Measurements from ENCODE around the gene CHCHD5. TPM values are rescaled to one million over a fixed set of nuclear protein-coding genes. Genes with fewer than 3 reads are reported as not detected.

CHCHD5 gene
- total RNA-seq, 6 donors from 2014 or later, result 13.6 to 44.9 (median 25.4) TPM

DNA sequence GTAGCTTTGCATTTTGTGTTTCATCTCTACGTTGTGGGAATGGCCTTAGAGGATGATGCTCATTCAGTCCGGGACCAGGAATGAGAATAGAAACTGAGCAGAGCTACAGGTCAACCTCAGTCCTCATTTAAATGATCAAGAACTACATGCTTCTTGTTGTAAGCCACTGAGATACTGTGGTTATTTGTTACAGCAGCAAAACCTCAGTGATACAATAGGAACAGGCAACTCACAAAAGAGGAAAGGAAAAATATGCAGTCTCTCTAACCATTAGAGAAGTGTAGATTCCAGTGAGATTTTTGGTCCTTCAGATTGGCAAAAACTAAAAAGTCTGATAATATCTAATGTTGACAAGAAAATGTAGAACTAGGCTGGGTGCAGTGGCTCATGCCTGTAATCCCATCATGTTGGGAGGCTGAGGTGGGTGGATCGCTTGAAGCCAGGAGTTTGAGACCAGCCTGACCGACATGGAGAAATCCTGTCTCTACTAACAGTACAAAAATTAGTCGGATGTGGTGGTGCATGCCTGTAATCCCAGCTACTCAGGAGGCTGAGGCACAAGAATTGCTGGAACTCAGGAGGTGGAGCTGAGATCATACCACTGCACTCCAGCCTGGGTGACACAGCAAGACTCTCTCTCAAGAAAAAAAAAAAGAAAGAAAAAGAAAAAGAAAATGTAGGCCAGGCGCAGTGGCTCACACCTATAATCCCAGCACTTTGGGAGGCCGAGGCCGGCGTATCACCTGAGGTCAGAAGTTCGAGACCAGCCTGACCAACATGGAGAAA lies 13.3 kb downstream of the CHCHD5 start:
- Histone ChIP-seq H3K9me3 (no peaks in the 10 kb centered on the region), H3K27ac (no peak overlapping the region), H3K27me3 (no peaks in the 10 kb centered on the region), H3K4me3 (no peak overlapping the region), H3K4me1 (peaks cover 9 to 11% (median 10%) of the 10 kb centered on the region in 4 donors), H3K36me3 (no peaks in the 10 kb centered on the region)
- TF ChIP-seq POLR2AphosphoS5 (IDR thresholded peaks at IDR 0.05) (no peak), POLR2A (IDR thresholded peaks at IDR 0.05) (no peak), EP300 (IDR thresholded peaks at IDR 0.05) (no peak)
- TF ChIP-seq, protein P1, sequence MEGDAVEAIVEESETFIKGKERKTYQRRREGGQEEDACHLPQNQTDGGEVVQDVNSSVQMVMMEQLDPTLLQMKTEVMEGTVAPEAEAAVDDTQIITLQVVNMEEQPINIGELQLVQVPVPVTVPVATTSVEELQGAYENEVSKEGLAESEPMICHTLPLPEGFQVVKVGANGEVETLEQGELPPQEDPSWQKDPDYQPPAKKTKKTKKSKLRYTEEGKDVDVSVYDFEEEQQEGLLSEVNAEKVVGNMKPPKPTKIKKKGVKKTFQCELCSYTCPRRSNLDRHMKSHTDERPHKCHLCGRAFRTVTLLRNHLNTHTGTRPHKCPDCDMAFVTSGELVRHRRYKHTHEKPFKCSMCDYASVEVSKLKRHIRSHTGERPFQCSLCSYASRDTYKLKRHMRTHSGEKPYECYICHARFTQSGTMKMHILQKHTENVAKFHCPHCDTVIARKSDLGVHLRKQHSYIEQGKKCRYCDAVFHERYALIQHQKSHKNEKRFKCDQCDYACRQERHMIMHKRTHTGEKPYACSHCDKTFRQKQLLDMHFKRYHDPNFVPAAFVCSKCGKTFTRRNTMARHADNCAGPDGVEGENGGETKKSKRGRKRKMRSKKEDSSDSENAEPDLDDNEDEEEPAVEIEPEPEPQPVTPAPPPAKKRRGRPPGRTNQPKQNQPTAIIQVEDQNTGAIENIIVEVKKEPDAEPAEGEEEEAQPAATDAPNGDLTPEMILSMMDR (IDR thresholded peaks at IDR 0.05), result no peak
- 91 to 95% methylated on average over 10 of the region's 10 CpGs for WGBS, 2 donors
- ATAC-seq (ENCODE audit: low FRiP score in 2 of 2) (no peak), DNase-seq (no peak)

DNA sequence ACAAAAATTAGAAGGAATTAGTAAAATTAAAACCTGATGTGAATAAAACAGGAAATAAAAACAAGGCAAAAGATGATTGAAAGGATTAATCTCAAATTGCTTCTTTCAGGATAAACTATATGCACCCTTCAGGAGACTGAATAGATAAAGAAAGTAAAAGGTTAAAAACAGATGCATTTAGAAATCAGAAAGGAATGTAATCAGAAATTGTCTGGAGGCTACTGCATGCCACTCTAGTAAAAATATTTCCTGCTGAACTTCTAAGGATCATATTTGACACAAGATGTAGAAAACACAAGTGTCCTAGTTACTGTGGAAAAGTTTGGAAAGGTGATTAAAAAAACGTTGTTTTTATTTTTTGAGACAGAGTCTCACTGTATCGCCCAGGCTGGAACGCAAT lies 16.2 kb downstream of the CHCHD5 start:
- Histone ChIP-seq H3K36me3 (no peaks in the 10 kb centered on the region), H3K27me3 (no peaks in the 10 kb centered on the region), H3K4me3 (no peak overlapping the region), H3K4me1 (peaks cover 9 to 11% (median 10%) of the 10 kb centered on the region in 4 donors), H3K9me3 (no peaks in the 10 kb centered on the region), H3K27ac (no peak overlapping the region)
- ATAC-seq (ENCODE audit: low FRiP score in 2 of 2) (no peak), DNase-seq (no peak)
- WGBS, 2 donors, result 77 to 82% methylated on average over 3 of the region's 3 CpGs
- TF ChIP-seq EP300 (IDR thresholded peaks at IDR 0.05) (no peak), POLR2AphosphoS5 (IDR thresholded peaks at IDR 0.05) (no peak), POLR2A (IDR thresholded peaks at IDR 0.05) (no peak)
- TF ChIP-seq, protein P1 (IDR thresholded peaks at IDR 0.05), result no peak

DNA sequence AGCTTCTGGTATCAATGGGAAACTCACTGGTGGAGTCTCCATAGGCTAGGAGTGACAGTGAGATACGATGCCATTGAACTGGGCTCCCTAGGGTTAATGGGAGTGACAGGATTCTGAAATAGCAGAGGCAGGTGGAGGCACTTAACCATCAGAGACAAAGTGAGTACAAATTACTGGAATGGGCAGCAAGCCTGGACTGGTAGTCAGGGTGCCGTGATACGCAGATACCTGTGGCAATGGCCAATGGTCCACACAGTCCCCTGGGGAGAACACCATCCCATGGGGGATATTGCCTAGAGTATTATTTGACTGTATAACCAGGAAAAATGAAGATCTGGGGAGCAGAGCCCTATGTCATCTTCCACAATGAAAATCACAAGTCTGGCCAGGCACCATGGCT lies 17.3 kb downstream of the CHCHD5 start:
- H3K4me3 ChIP-seq, result no peak overlapping the region
- no peaks in the 10 kb centered on the region for H3K36me3 ChIP-seq
- ATAC-seq (ENCODE audit: low FRiP score in 2 of 2), result no peak
- 92% methylated on average over 3 of the region's 3 CpGs for WGBS, 2 donors
- H3K27ac ChIP-seq, result no peak overlapping the region
- TF ChIP-seq POLR2A (IDR thresholded peaks at IDR 0.05) (no peak), POLR2AphosphoS5 (IDR thresholded peaks at IDR 0.05) (no peak), EP300 (IDR thresholded peaks at IDR 0.05) (no peak)
- TF ChIP-seq, protein P1 (IDR thresholded peaks at IDR 0.05), result no peak
- no peak for DNase-seq
- H3K9me3 ChIP-seq, result no peaks in the 10 kb centered on the region
- H3K4me1 ChIP-seq, result peaks cover 9 to 11% (median 10%) of the 10 kb centered on the region in 4 donors
- H3K27me3 ChIP-seq, result no peaks in the 10 kb centered on the region

DNA sequence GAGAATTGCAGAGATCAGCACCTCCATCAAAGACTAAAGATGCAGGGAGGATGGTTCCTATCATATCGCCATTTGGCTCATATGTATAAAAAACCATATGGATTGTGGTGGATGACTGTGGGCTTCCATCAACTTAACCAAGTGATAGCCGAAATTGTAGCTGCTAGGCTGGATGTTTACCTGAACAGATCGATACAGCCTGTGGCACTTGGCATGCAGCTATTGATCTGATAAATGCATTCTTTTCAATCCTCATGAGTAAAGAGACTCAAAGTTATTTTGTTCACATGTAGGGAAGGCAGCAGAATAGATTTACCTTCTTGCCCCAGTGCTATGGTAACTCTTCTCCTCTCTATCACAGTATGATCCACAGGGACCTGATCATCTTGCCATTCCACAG lies 18.5 kb downstream of the CHCHD5 start:
- no peak overlapping the region for H3K27ac ChIP-seq
- H3K27me3 ChIP-seq, result no peaks in the 10 kb centered on the region
- DNase-seq, result no peak
- ATAC-seq (ENCODE audit: low FRiP score in 2 of 2), result no peak
- TF ChIP-seq, protein P1 (IDR thresholded peaks at IDR 0.05), result no peak
- no peak for TF ChIP-seq POLR2A (IDR thresholded peaks at IDR 0.05)
- TF ChIP-seq POLR2AphosphoS5 (IDR thresholded peaks at IDR 0.05), result no peak
- H3K9me3 ChIP-seq, result no peaks in the 10 kb centered on the region
- H3K4me1 ChIP-seq, result peaks cover 9 to 11% (median 10%) of the 10 kb centered on the region in 4 donors
- no peak overlapping the region for H3K4me3 ChIP-seq
- no peaks in the 10 kb centered on the region for H3K36me3 ChIP-seq
- WGBS, 2 donors, result 93 to 96% methylated on average over 3 of the region's 3 CpGs

DNA sequence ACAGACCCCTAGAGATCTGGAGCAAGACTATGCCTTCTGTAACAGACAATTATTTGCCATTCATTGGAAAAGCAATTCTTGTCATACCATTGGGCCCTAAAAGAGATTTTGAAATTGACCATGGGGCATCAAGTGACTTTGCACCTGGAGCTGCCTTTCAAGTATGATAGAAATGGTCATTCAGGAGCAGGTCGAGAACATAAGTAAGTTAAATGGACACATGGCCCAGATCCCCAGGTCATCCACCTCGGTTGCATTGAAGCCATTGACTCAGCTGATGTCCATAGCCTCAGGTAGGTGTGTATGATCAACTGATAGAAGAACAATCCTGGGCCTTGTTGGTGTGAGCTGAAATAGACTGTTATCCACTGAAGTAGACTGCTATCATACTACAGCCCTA lies 19.3 kb downstream of the CHCHD5 start:
- H3K4me3 ChIP-seq, result no peak overlapping the region
- ATAC-seq (ENCODE audit: low FRiP score in 2 of 2), result no peak
- WGBS, 2 donors, result 77 to 80% methylated on average over 2 of the region's 2 CpGs
- no peak overlapping the region for H3K27ac ChIP-seq
- no peak for TF ChIP-seq POLR2A (IDR thresholded peaks at IDR 0.05)
- TF ChIP-seq POLR2AphosphoS5 (IDR thresholded peaks at IDR 0.05), result no peak
- TF ChIP-seq, protein P1 (IDR thresholded peaks at IDR 0.05), result no peak
- TF ChIP-seq EP300 (IDR thresholded peaks at IDR 0.05), result no peak
- no peaks in the 10 kb centered on the region for H3K27me3 ChIP-seq
- peaks cover 9 to 11% (median 10%) of the 10 kb centered on the region in 4 donors for H3K4me1 ChIP-seq
- no peaks in the 10 kb centered on the region for H3K36me3 ChIP-seq
- no peaks in the 10 kb centered on the region for H3K9me3 ChIP-seq
- no peak for DNase-seq
